K562 (cell line): ENCODE data around the gene ASCC1. TPM values are rescaled to one million over a fixed set of nuclear protein-coding genes. Genes with fewer than 3 reads are reported as not detected.
A peak's percentile ranks its signal among the peaks of the same experiment; 100 is the strongest.

ENCODE experiments used
- ATAC-seq: fragments of 200-7000 bp; cut with Tn5 transposase; 3 replicates; pipeline ENCODE4 v1.9.1; 2020; ENCODE audit warnings: moderate library complexity
- BruUV-seq: library from RNA; stranded (reverse); fragments of 400-500 nt; replicated peaks from 2 replicates; lab custom pipeline; 2021; lab: Mats Ljungman, UMichigan
- CTCF ChIA-PET: fragments of 300-600 bp; formaldehyde crosslinking; extraction: SDS; loops from one replicate; lab custom pipeline; 2021; ENCODE audit warnings: low intra/inter-chr PET ratio; lab: Yijun Ruan, JAX
- POLR2A ChIA-PET: fragments of 300-600, 350-650 bp; sonication (Branson Sonifier 250); formaldehyde crosslinking; extraction: SDS; loops from one replicate; lab custom pipeline; 2021; ENCODE audit warnings: antibody characterized with exemption, inconsistent platforms; lab: Yijun Ruan, JAX
- DNase-seq, 4 experiments: peaks; one replicate each; pipeline versions ENCODE4 v3.0.0 to v3.0.0-alpha.2; 2011 to 2018; ENCODE audit warnings: low spot score in 3 of 4, mixed read lengths in 3 of 4; ENCODE audit errors: extremely low read depth in 1 of 4
- FAIRE-seq: peaks from 2 replicates; lab custom pipeline; 2011; peaks lifted over from hg19 to GRCh38; lab: Jason Lieb, UNC
- H2AFZ ChIP-seq: 2 replicates; pipeline ENCODE4 v1.6.0; 2011; ENCODE audit warnings: low read depth, low read length, control low read depth, inconsistent platforms
- H3K27ac ChIP-seq: fragments of 200-600 bp; 3 replicates; pipeline ENCODE4 v1.8.0; 2011; ENCODE audit warnings: low read depth, mild to moderate bottlenecking, control low read depth, inconsistent platforms, low read length, moderate library complexity, mixed read lengths; ENCODE audit errors: extremely low read depth
- H3K27me3 ChIP-seq, 2 experiments: fragments of 300-600 bp in 1 of 2; 2 replicates in 1 of 2; 3 replicates in 1 of 2; pipeline versions ENCODE4 v1.6.0 to v1.8.0; 2011; ENCODE audit warnings: inconsistent platforms in 2 of 2, low read length in 2 of 2, mild to moderate bottlenecking in 1 of 2, mixed read lengths in 1 of 2, moderate library complexity in 1 of 2; ENCODE audit not compliant: control insufficient read depth in 2 of 2, insufficient read depth in 2 of 2
- H3K36me3 ChIP-seq: fragments of 300-600 bp; 3 replicates; pipeline ENCODE4 v1.8.0; 2011; ENCODE audit warnings: mild to moderate bottlenecking, low read length, inconsistent platforms; ENCODE audit not compliant: control insufficient read depth, insufficient read depth
- H3K4me1 ChIP-seq, 2 experiments: fragments of 200-600 bp in 1 of 2; replicated peaks in 1 of 2; 2 replicates in 1 of 2; 3 replicates in 1 of 2; pipeline versions ENCODE4 v1.5.1 to v1.8.0; 2011; ENCODE audit warnings: inconsistent platforms in 2 of 2, low read length in 2 of 2, mild to moderate bottlenecking in 1 of 2, mixed read lengths in 1 of 2, moderate library complexity in 1 of 2; ENCODE audit not compliant: control insufficient read depth in 2 of 2, insufficient read depth in 2 of 2
- H3K4me2 ChIP-seq: 2 replicates; pipeline ENCODE4 v1.6.1; 2011; ENCODE audit warnings: low read length, control low read depth, inconsistent platforms, mixed read lengths; ENCODE audit not compliant: insufficient read depth
- H3K4me3 ChIP-seq: fragments of 200-600 bp; sonication (generic), shearing (Covaris generic); 2 replicates; pipeline ENCODE4 v1.5.1; 2016; ENCODE audit warnings: control low read depth, inconsistent platforms
- H3K79me2 ChIP-seq: fragments of 200-600 bp; 3 replicates; pipeline ENCODE4 v1.8.0; 2011; ENCODE audit warnings: low read length, inconsistent platforms; ENCODE audit not compliant: control insufficient read depth, insufficient read depth
- H3K9ac ChIP-seq, 2 experiments: 2 replicates each; pipeline versions ENCODE4 v1.6.0 to v1.6.1; 2011; ENCODE audit warnings: low read depth in 2 of 2, low read length in 2 of 2, control low read depth in 1 of 2, inconsistent platforms in 1 of 2, mild to moderate bottlenecking in 1 of 2, mixed read lengths in 1 of 2; ENCODE audit not compliant: insufficient read depth in 1 of 2
- H3K9me1 ChIP-seq: one replicate; pipeline ENCODE4 v1.6.0; 2011; ENCODE audit warnings: inconsistent platforms, mild to moderate bottlenecking, low read length, moderate library complexity; ENCODE audit not compliant: control insufficient read depth, insufficient read depth
- H3K9me3 ChIP-seq: replicated peaks from 2 replicates; pipeline ENCODE4 v1.5.1; 2011; ENCODE audit warnings: low read depth, low read length, inconsistent platforms; ENCODE audit not compliant: control insufficient read depth, insufficient read depth
- H4K20me1 ChIP-seq: replicated peaks from 2 replicates; pipeline ENCODE4 v1.6.1; 2011; ENCODE audit warnings: low read length, inconsistent platforms, mixed read lengths; ENCODE audit not compliant: control insufficient read depth, insufficient read depth
- ATF7 ChIP-seq: fragments of 450-650 bp; IDR thresholded peaks from 2 replicates; pipeline ENCODE4 v1.7.1; 2014; ENCODE audit warnings: mild to moderate bottlenecking, moderate library complexity
- BRD9 ChIP-seq: fragments of 450-650 bp; IDR thresholded peaks from 2 replicates; pipeline ENCODE4 v1.6.1; 2018; ENCODE audit warnings: low read depth; ENCODE audit not compliant: partially characterized antibody
- CBFB ChIP-seq: sonication (generic); formaldehyde crosslinking; IDR thresholded peaks from 2 replicates; pipeline ENCODE4 v1.4.0; 2020; ENCODE audit warnings: mild to moderate bottlenecking, missing genetic modification reagents
- ESRRA ChIP-seq: fragments of 450-650 bp; IDR thresholded peaks from 2 replicates; pipeline ENCODE4 v1.6.1; 2014; ENCODE audit warnings: low read depth, mild to moderate bottlenecking, moderate library complexity, borderline replicate concordance
- JUN ChIP-seq, 2 experiments: sonication (generic) in 1 of 2; formaldehyde crosslinking in 1 of 2; IDR thresholded peaks; 2 replicates each; pipeline versions ENCODE4 v1.6.1 to v1.8.0; 2012 to 2022; ENCODE audit warnings: borderline replicate concordance in 2 of 2, mild to moderate bottlenecking in 2 of 2, improper control_type of control experiment in 1 of 2, low read depth in 1 of 2, low read length in 1 of 2, missing genetic modification reagents in 1 of 2
- JUND ChIP-seq, 2 experiments: IDR thresholded peaks; 2 replicates in 1 of 2; 3 replicates in 1 of 2; pipeline ENCODE4 v1.6.1; 2011; ENCODE audit warnings: borderline replicate concordance in 2 of 2, low read depth in 2 of 2, low read length in 2 of 2, improper control_type of control experiment in 1 of 2, missing biosample characterization in 1 of 2, missing genetic modification characterization in 1 of 2, missing genetic modification reagents in 1 of 2
- MCM7 ChIP-seq, 2 experiments: fragments of 450-650 bp; IDR thresholded peaks; 2 replicates each; pipeline ENCODE4 v1.6.1; 2016 to 2018
- MEIS2 ChIP-seq: fragments of 450-650 bp; IDR thresholded peaks from 2 replicates; pipeline ENCODE4 v1.6.1; 2014; ENCODE audit warnings: mild to moderate bottlenecking; ENCODE audit not compliant: partially characterized antibody
- SRSF3 ChIP-seq: fragments of 200-400 bp; formaldehyde crosslinking; IDR thresholded peaks from 2 replicates; pipeline ENCODE4 v1.6.1; 2016; ENCODE audit warnings: mild to moderate bottlenecking, low read length, moderate library complexity; ENCODE audit not compliant: insufficient read depth
- TEAD2 ChIP-seq: fragments of 450-650 bp; IDR thresholded peaks from 2 replicates; pipeline ENCODE4 v1.6.1; 2016; ENCODE audit warnings: missing genetic modification characterization, control low read depth, missing compliant biosample characterization
- ZSCAN29 ChIP-seq: fragments of 450-650 bp; IDR thresholded peaks from 2 replicates; pipeline ENCODE4 v1.6.1; 2017
- WGBS: fragments of 100-300 bp; shearing (Covaris generic); methylation state at CpG from one replicate; pipeline ENCODE4 v1.1.6; 2016; ENCODE audit warnings: low coverage, mixed read lengths; ENCODE audit not compliant: insufficient coverage; ENCODE audit errors: missing lambda C conversion rate; 5-methylcytosine and 5-hydroxymethylcytosine counted together
- in situ Hi-C: fragments of 300-500 bp; cut with MboI; formaldehyde crosslinking; loops from 4 replicates; pipeline ENCODE4 v1.15.0; 2018; ENCODE audit warnings: inconsistent platforms, mixed read lengths
- intact Hi-C: fragments of 100-400 bp; cut with micrococcal nuclease; formaldehyde crosslinking; loops from 2 replicates; pipeline ENCODE4 v1.14.2; 2022
- polyA plus RNA-seq, 8 experiments: library from polyadenylated mRNA; depleted of rRNA in 4 of 8; stranded (reverse) in 5 of 8; unstranded in 3 of 8; fragments of >200 nt; fragmentation: Nextera tagmentation in 2 of 8; fragmentation: Illumina TruSeq in 1 of 8; extraction: Ambion mirVana in 2 of 8; extraction: Trizol in 1 of 8; gene quantifications; 2 replicates each; pipeline versions ENCODE4 v1.2.1 to v1.2.3, GENCODE V29; 2011 to 2014; ENCODE audit warnings: inconsistent platforms in 1 of 8, missing spikeins in 1 of 8
- total RNA-seq, 7 experiments: library from RNA; depleted of rRNA in 6 of 7; stranded (reverse); fragments of >200 nt in 6 of 7; fragmentation: Illumina TruSeq in 2 of 7; extraction: Trizol in 2 of 7; gene quantifications; 2 replicates each; pipeline versions ENCODE4 v1.2.1 to v1.2.3, GENCODE V29; 2011 to 2021; ENCODE audit warnings: low replicate concordance in 1 of 7
- TF ChIP-seq, protein P1 (sequence below): fragments of 450-650 bp; IDR thresholded peaks from 2 replicates; pipeline ENCODE4 v1.6.1; 2016
- TF ChIP-seq, protein P2 (sequence below), 2 experiments: IDR thresholded peaks in 1 of 2; conservative IDR thresholded peaks in 1 of 2; 2 replicates each; pipeline ENCODE4 v1.6.1; 2016; ENCODE audit warnings: low read depth in 2 of 2, mild to moderate bottlenecking in 1 of 2, missing compliant biosample characterization in 1 of 2, missing genetic modification characterization in 1 of 2, moderate library complexity in 1 of 2
- TF ChIP-seq, protein P3 (sequence below): sonication (generic); formaldehyde crosslinking; IDR thresholded peaks from 2 replicates; pipeline ENCODE4 v1.9.0; 2022; ENCODE audit warnings: mild to moderate bottlenecking, missing genetic modification reagents
- TF ChIP-seq, protein P4 (sequence below): fragments of 450-650 bp; formaldehyde crosslinking; conservative IDR thresholded peaks from 2 replicates; pipeline ENCODE4 v1.4.0; 2022; ENCODE audit warnings: mild to moderate bottlenecking, missing genetic modification characterization

Gene ASCC1
- total and polyA plus RNA-seq, 9 of the 15 experiments (the other 6 are each of a cell fraction or from before 2014, with no cell fraction given) = 31.7 to 73.3 (median 52.8) TPM

DNA sequence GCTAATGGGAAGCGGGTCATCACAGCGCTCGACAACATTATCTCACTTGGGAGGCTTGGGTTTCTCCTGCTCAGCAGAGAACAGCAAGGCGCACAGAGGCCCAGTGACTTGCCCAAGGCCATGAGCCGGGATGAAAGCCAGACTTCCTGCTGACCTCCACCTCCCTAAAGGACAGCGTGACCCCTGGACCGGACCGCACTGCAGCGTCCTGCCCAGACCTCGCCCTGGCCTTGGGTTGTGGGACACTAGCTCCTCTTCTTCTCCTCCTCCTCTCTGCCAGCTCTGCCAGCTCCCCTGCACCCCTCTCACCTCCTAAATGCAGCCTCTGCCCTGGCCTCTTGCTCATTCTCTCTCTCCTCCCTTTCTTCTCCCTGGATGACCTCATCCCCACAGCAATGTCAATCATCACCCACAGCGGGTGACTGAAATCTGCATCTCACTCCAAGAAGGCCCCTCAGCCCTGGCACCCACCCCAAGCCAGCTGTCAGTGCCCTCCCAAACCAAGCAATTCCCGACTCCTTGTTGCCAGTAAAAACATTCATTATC is 147.1 kb downstream of the ASCC1 start:
- H3K27me3 ChIP-seq = peaks cover 8 to 29% of the 10 kb centered on the region in 2 experiments; a peak in 4 of 5 replicates
- ATAC-seq (no peak; the same call in 2 of the 3 replicates), FAIRE-seq (no peak), DNase-seq (no peak)
- no peak overlapping the region for H3K4me3 ChIP-seq
- H3K27ac ChIP-seq = no peak overlapping the region
- H2AFZ ChIP-seq = no peak overlapping the region
- 17% methylated on average over 12 of the region's 12 CpGs for WGBS
- no TSS peak for BruUV-seq
- peak overlapping the region in 1 of 2 experiments; percentile 3; a peak in 1 of 4 replicates for H3K9ac ChIP-seq
- intact Hi-C loops (no loop called here), in situ Hi-C loops (loop anchor here (10.0 kb wide), 1 partner anchor 266 kb away; no protein-coding TSS in a partner anchor)
- H3K36me3 ChIP-seq = no peaks in the 10 kb centered on the region
- ChIA-PET POLR2A (interaction anchor here (0.9 kb wide), 1 partner anchor 204 kb away, joined by 5 read pairs; no protein-coding TSS in a partner anchor), CTCF (interaction anchor here (0.7 to 1.3 kb wide), 3 partner anchors 20 to 172 kb away, joined by 3 to 4 read pairs (median 3); no protein-coding TSS in a partner anchor)
- H3K9me1 ChIP-seq = peaks cover 5% of the 10 kb centered on the region
- no peaks in the 10 kb centered on the region for H3K9me3 ChIP-seq
- H3K4me2 ChIP-seq = no peak overlapping the region
- H3K4me1 ChIP-seq = peaks cover 0 to 12% of the 10 kb centered on the region in 2 experiments; a peak in 2 of 5 replicates
- no peaks in the 10 kb centered on the region for H4K20me1 ChIP-seq
- no peaks in the 10 kb centered on the region for H3K79me2 ChIP-seq
- TF ChIP-seq JUN (IDR thresholded peaks at IDR 0.05; ENCODE audit: borderline replicate concordance, low read depth, low read length) (peak; percentile 56; the same call in 1 of the 2 replicates), JUN (CRISPR knock-in tag; IDR thresholded peaks at IDR 0.05; ENCODE audit: borderline replicate concordance) (no peak), MEIS2 (peak; percentile 49), JUND (IDR thresholded peaks at IDR 0.05; ENCODE audit: borderline replicate concordance, low read depth, low read length) (peak; percentile 60; the same call in 1 of the 2 replicates), JUND (tag; IDR thresholded peaks at IDR 0.05; ENCODE audit: borderline replicate concordance, low read depth, low read length) (peak; percentile 68; the same call in 1 of the 3 replicates), CBFB (CRISPR knock-in tag) (no peak), TEAD2 (tag) (no peak), ESRRA (peak; percentile 65), BRD9 (no peak), MCM7 (IDR thresholded peaks at IDR 0.05) (no peak), ZSCAN29 (no peak), ATF7 (peak; percentile 63; the same call in 1 of the 2 replicates), SRSF3 (no peak)
- TF ChIP-seq, protein P1, sequence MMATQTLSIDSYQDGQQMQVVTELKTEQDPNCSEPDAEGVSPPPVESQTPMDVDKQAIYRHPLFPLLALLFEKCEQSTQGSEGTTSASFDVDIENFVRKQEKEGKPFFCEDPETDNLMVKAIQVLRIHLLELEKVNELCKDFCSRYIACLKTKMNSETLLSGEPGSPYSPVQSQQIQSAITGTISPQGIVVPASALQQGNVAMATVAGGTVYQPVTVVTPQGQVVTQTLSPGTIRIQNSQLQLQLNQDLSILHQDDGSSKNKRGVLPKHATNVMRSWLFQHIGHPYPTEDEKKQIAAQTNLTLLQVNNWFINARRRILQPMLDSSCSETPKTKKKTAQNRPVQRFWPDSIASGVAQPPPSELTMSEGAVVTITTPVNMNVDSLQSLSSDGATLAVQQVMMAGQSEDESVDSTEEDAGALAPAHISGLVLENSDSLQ = peak; percentile 91
- TF ChIP-seq, protein P2, sequence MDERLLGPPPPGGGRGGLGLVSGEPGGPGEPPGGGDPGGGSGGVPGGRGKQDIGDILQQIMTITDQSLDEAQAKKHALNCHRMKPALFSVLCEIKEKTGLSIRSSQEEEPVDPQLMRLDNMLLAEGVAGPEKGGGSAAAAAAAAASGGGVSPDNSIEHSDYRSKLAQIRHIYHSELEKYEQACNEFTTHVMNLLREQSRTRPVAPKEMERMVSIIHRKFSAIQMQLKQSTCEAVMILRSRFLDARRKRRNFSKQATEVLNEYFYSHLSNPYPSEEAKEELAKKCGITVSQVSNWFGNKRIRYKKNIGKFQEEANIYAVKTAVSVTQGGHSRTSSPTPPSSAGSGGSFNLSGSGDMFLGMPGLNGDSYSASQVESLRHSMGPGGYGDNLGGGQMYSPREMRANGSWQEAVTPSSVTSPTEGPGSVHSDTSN (CRISPR knock-in tag; IDR thresholded peaks at IDR 0.05; ENCODE audit: low read depth) = no peak
- TF ChIP-seq, protein P2 (tag; conservative IDR thresholded peaks at IDR 0.05; ENCODE audit: low read depth) = peak; percentile 67
- TF ChIP-seq, protein P3, sequence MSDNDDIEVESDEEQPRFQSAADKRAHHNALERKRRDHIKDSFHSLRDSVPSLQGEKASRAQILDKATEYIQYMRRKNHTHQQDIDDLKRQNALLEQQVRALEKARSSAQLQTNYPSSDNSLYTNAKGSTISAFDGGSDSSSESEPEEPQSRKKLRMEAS (CRISPR knock-in tag) = no peak
- TF ChIP-seq, protein P4, sequence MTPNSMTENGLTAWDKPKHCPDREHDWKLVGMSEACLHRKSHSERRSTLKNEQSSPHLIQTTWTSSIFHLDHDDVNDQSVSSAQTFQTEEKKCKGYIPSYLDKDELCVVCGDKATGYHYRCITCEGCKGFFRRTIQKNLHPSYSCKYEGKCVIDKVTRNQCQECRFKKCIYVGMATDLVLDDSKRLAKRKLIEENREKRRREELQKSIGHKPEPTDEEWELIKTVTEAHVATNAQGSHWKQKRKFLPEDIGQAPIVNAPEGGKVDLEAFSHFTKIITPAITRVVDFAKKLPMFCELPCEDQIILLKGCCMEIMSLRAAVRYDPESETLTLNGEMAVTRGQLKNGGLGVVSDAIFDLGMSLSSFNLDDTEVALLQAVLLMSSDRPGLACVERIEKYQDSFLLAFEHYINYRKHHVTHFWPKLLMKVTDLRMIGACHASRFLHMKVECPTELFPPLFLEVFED (CRISPR knock-in tag) = 0 out of 2 replicates have a peak, but pooled peaks have one; percentile 64
